AG09319 (cell line): ENCODE measurements around the gene ADGRG3.

ENCODE experiments used
- DNase-seq: peaks from one replicate; pipeline ENCODE4 v3.0.0-alpha.2; 2010; ENCODE audit warnings: low read depth; ENCODE audit errors: extremely low read depth
- TF ChIP-seq, protein P1 (sequence below): IDR thresholded peaks from 2 replicates; pipeline ENCODE4 v1.5.1; 2011; ENCODE audit warnings: low read depth, mild to moderate bottlenecking, inconsistent platforms, low read length, moderate library complexity

ADGRG3 gene

DNA sequence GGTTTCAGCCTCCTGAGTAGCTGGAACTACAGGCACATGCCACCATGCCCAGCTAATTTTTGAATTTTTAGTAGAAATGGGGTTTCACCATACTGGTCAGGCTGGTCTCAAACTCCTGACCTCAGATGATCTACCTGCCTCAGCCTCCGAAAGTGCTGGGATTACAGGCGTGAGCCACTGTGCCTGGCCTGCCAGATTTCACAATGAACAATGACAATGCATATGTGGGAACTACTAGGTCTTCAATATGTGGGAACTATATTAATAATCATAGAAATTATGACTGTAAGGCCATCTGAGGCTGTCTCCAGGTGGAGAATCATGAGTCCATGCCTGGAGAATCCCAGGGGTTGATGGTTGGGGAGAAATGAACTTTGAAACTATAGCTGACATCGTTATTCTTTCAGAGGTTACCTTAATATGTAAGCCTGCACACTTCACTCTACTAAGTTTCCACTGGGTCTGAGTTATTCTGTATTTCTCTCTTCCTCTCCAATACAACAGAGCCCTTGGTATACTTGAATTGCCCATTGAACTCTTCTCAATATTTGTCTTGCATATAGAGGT lies 19.3 kb downstream of the ADGRG3 start:
- TF ChIP-seq, protein P1, sequence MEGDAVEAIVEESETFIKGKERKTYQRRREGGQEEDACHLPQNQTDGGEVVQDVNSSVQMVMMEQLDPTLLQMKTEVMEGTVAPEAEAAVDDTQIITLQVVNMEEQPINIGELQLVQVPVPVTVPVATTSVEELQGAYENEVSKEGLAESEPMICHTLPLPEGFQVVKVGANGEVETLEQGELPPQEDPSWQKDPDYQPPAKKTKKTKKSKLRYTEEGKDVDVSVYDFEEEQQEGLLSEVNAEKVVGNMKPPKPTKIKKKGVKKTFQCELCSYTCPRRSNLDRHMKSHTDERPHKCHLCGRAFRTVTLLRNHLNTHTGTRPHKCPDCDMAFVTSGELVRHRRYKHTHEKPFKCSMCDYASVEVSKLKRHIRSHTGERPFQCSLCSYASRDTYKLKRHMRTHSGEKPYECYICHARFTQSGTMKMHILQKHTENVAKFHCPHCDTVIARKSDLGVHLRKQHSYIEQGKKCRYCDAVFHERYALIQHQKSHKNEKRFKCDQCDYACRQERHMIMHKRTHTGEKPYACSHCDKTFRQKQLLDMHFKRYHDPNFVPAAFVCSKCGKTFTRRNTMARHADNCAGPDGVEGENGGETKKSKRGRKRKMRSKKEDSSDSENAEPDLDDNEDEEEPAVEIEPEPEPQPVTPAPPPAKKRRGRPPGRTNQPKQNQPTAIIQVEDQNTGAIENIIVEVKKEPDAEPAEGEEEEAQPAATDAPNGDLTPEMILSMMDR = no peak
- no peak for DNase-seq

GRCh38 chr16:57688487-57688986 lies 20.4 kb downstream of the ADGRG3 start:
- TF ChIP-seq, protein P1 = no peak
- DNase-seq = no peak

DNA sequence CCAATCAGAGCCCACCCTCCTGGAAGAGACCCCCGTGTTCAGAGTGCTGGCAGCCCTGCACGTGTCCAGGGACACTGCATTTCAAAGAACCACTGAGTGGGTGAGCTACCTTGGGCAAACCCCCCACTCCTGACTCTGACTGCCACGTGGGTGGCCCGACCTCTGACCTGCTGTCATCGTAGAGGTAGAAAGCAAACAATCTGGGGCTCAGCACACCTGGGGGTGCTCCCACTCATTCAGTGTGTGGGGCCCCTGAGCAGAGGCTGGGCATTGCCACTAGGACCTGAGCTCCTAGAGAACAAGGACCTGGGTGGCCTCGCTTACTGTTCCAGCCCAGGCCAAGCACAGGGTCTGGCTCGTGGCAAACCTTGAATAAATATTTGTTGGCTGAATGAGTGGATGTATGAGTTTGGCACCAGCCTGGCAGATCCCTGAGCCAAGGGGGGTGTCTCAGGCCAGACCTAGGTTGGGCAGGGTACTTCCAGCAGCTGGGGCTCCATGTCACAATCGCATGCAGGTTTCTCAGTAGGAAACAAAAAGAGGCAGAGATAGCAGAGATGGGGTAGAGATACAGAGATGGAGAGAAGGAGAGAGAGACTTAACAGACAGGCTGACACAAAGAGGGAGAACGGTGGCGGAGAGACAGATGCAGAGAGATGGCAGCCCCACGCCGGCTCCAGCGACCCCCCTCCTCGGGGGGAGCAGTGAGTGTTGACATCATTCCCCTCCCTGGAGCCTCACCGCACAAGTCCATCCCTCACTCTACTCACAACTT lies 21.1 kb downstream of the ADGRG3 start:
- TF ChIP-seq, protein P1 = no peak
- no peak for DNase-seq

- DNase-seq = no peak
- TF ChIP-seq, protein P1 = no peak
Measured at GRCh38 chr16:57689762-57690558, 21.9 kb downstream of the ADGRG3 start.

- no peak for DNase-seq
Measured at GRCh38 chr16:57690782-57691471, 22.8 kb downstream of the ADGRG3 start.

DNA sequence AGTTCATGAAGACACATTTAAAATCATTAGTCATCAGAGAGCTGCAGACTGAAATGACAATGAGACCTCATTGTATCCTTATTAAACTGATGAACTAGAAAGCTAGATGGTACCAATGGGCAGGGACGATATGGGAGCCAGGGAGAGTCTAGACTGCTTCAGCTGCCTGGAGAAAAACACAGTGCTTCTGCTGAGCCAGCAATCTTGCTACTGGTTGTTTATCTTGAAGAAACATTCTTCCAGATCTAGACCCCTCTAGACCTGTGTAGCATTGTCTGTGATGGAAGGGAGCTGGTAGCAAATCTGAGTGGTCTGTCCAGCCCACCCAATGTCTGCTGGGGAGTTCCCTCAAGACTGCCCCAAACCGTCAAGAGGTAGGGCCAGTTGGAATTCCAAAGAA lies 24.5 kb downstream of the ADGRG3 start:
- DNase-seq = no peak
- TF ChIP-seq, protein P1 = no peak

More at GRCh38 chr16:57690782-57691471, 22.8 kb downstream of the ADGRG3 start:
- TF ChIP-seq, protein P1 = no peak
